ENCODE measurements around the gene MMP2.

DNA sequence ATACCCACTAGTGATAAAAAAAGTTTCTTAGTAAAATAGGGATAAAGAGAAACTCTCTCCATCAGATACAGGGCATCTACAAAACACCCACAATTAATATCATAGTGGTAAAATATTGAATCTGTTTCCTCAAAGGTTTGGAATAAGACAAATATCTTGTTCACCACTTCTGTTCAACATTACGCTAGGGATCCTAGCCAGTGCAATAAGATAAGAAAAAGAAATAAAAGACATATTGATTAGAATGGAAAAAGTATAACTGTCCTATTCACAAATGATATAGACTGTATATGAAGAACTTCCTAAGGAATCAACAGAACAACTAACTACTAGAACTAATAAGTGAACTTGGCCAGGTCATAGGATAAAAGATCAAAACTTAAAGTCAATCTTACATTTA lies 42.8 kb downstream of the MMP2 start:
- TF ChIP-seq, protein P1, sequence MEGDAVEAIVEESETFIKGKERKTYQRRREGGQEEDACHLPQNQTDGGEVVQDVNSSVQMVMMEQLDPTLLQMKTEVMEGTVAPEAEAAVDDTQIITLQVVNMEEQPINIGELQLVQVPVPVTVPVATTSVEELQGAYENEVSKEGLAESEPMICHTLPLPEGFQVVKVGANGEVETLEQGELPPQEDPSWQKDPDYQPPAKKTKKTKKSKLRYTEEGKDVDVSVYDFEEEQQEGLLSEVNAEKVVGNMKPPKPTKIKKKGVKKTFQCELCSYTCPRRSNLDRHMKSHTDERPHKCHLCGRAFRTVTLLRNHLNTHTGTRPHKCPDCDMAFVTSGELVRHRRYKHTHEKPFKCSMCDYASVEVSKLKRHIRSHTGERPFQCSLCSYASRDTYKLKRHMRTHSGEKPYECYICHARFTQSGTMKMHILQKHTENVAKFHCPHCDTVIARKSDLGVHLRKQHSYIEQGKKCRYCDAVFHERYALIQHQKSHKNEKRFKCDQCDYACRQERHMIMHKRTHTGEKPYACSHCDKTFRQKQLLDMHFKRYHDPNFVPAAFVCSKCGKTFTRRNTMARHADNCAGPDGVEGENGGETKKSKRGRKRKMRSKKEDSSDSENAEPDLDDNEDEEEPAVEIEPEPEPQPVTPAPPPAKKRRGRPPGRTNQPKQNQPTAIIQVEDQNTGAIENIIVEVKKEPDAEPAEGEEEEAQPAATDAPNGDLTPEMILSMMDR (IDR thresholded peaks at IDR 0.05): no peak
- no peak for TF ChIP-seq POLR2A (IDR thresholded peaks at IDR 0.05)
